Endodermal cell (in vitro differentiated cells): ENCODE data around the gene KLF18. TPM values are rescaled to one million over a fixed set of nuclear protein-coding genes. Genes with fewer than 3 reads are reported as not detected.

ENCODE experiments used
- DNase-seq: peaks from one replicate; pipeline ENCODE4 v3.0.0-alpha.2; 2017
- H3K27ac ChIP-seq: 2 replicates; pipeline ENCODE4 v1.5.1; 2013; ENCODE audit warnings: mild to moderate bottlenecking, low read depth, low read length, moderate library complexity
- H3K27me3 ChIP-seq: 2 replicates; pipeline ENCODE4 v1.6.1; 2013; ENCODE audit warnings: mild to moderate bottlenecking, low read length, moderate library complexity; ENCODE audit not compliant: insufficient read depth, control insufficient read depth, poor library complexity, severe bottlenecking
- H3K36me3 ChIP-seq: 2 replicates; pipeline ENCODE4 v1.7.0; 2013; ENCODE audit warnings: mild to moderate bottlenecking, low read length, moderate library complexity; ENCODE audit not compliant: control insufficient read depth, insufficient read depth
- H3K4me1 ChIP-seq: one replicate; pipeline ENCODE4 v1.7.0; 2013; ENCODE audit warnings: low read length; ENCODE audit not compliant: control insufficient read depth, insufficient read depth
- H3K4me3 ChIP-seq: 2 replicates; pipeline ENCODE4 v1.5.1; 2013; ENCODE audit warnings: mild to moderate bottlenecking, low read length, moderate library complexity
- H3K9ac ChIP-seq: 2 replicates; pipeline ENCODE4 v1.6.1; 2013; ENCODE audit warnings: mild to moderate bottlenecking, low read length, moderate library complexity; ENCODE audit not compliant: poor library complexity, severe bottlenecking; ENCODE audit errors: extremely low read depth
- H3K9me3 ChIP-seq: 2 replicates; pipeline ENCODE4 v1.6.1; 2013; ENCODE audit warnings: mild to moderate bottlenecking, low read length, moderate library complexity; ENCODE audit not compliant: control insufficient read depth
- H3K27ac Mint-ChIP-seq: 2 replicates; pipeline ENCODE4 v1.8.0; 2020; ENCODE audit warnings: mixed read lengths
- H3K27me3 Mint-ChIP-seq: 2 replicates; pipeline ENCODE4 v1.8.0; 2021; ENCODE audit warnings: mild to moderate bottlenecking, mixed read lengths; ENCODE audit not compliant: insufficient read depth
- H3K36me3 Mint-ChIP-seq: 2 replicates; pipeline ENCODE4 v1.8.0; 2020; ENCODE audit warnings: low read depth, mixed read lengths
- H3K4me1 Mint-ChIP-seq: 2 replicates; pipeline ENCODE4 v1.8.0; 2020; ENCODE audit warnings: mixed read lengths
- H3K4me3 Mint-ChIP-seq: 2 replicates; pipeline ENCODE4 v1.8.0; 2020; ENCODE audit warnings: mild to moderate bottlenecking, moderate library complexity, mixed read lengths
- H3K9me3 Mint-ChIP-seq: 2 replicates; pipeline ENCODE4 v1.8.0; 2020; ENCODE audit warnings: mild to moderate bottlenecking, mixed read lengths
- WGBS, 2 experiments: methylation state at CpG; one replicate each; pipeline versions ENCODE4 v1.1.5 to v1.1.7; 2013; ENCODE audit warnings: missing lambda C conversion rate in 2 of 2, mixed read lengths in 1 of 2; ENCODE audit not compliant: insufficient coverage in 1 of 2, insufficient read length in 1 of 2; 5-methylcytosine and 5-hydroxymethylcytosine counted together
- total RNA-seq, 2 donors: library from RNA; stranded (reverse); fragmentation: NEBNext Ultra II Directional in 1 of 2; extraction: Animal tissue kit (Norgen Biotek cat#: 25700) in 1 of 2; gene quantifications; 2 replicates in 1 of 2; 3 replicates in 1 of 2; pipeline ENCODE4 v1.2.1, GENCODE V29; 2021
- TF ChIP-seq, protein P1 (sequence below): fragments of 200-600 bp; sonication (generic); conservative IDR thresholded peaks from 2 replicates; pipeline ENCODE4 v1.5.0; 2021; ENCODE audit warnings: antibody characterized with exemption, mild to moderate bottlenecking

Gene KLF18
- total RNA-seq, 2 donors from 2014 or later = not detected

DNA sequence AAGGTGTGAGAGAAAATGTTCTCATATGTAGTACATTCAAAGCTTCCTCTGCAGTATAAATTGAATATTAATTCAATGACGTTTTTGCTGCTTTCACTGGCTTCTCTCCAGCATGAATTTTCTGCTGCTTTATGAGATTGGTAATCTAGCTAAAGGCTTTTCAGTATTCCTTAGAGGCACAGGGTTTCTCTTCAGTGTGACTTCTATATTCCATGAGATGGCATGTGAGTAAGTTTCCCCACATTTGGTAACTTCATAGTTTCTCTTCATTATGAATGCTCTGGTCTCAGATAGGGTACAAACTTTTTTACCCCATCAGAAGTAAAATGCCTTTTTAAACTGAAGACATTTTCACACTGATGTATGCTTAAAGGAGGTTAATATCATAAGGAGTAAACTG lies 10.4 kb upstream of the KLF18 start:
- H3K27ac ChIP-seq = no peak overlapping the region
- no peak overlapping the region for H3K9ac ChIP-seq
- H3K4me3 ChIP-seq = no peak overlapping the region
- peaks cover 3% of the 10 kb centered on the region for H3K27me3 Mint-ChIP-seq
- no peak overlapping the region for H3K4me3 Mint-ChIP-seq
- TF ChIP-seq, protein P1, sequence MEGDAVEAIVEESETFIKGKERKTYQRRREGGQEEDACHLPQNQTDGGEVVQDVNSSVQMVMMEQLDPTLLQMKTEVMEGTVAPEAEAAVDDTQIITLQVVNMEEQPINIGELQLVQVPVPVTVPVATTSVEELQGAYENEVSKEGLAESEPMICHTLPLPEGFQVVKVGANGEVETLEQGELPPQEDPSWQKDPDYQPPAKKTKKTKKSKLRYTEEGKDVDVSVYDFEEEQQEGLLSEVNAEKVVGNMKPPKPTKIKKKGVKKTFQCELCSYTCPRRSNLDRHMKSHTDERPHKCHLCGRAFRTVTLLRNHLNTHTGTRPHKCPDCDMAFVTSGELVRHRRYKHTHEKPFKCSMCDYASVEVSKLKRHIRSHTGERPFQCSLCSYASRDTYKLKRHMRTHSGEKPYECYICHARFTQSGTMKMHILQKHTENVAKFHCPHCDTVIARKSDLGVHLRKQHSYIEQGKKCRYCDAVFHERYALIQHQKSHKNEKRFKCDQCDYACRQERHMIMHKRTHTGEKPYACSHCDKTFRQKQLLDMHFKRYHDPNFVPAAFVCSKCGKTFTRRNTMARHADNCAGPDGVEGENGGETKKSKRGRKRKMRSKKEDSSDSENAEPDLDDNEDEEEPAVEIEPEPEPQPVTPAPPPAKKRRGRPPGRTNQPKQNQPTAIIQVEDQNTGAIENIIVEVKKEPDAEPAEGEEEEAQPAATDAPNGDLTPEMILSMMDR = no peak
- H3K4me1 ChIP-seq = peaks cover 2% of the 10 kb centered on the region
- H3K9me3 ChIP-seq = no peaks in the 10 kb centered on the region
- no peak overlapping the region for H3K27ac Mint-ChIP-seq
- no peak for DNase-seq
- WGBS, 2 experiments = 68% methylated on average over 1 of the region's 1 CpG; no CpG with 5 or more reads in 1 of the 2 experiments
- H3K36me3 Mint-ChIP-seq = no peaks in the 10 kb centered on the region
- H3K36me3 ChIP-seq = no peaks in the 10 kb centered on the region
- no peaks in the 10 kb centered on the region for H3K27me3 ChIP-seq
- no peaks in the 10 kb centered on the region for H3K9me3 Mint-ChIP-seq
- H3K4me1 Mint-ChIP-seq = peaks cover 2% of the 10 kb centered on the region

DNA sequence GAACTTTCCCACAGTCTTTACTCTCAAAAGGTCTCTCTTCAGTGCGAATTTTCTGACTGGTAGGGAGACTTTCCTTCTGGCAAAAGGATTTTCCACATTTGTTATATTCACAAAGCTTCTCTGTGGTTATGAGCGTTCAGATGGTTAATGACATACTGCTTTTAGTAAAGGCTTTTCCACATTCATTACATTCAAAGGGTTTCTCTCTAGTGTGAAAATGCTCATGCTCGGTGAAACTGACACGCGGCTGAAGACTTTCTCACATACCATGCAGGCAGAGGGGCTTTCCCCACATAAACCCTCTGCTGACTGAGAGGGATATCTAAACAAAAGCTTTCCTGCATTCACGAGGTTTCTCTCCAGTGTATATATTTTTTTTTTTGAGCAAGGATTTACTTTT lies 9.9 kb upstream of the KLF18 start:
- DNase-seq = no peak
- Mint-ChIP-seq H3K9me3 (no peaks in the 10 kb centered on the region), H3K36me3 (no peaks in the 10 kb centered on the region), H3K4me3 (no peak overlapping the region), H3K27me3 (peaks cover 3% of the 10 kb centered on the region), H3K27ac (no peak overlapping the region), H3K4me1 (peaks cover 2% of the 10 kb centered on the region)
- Histone ChIP-seq H3K4me3 (no peak overlapping the region), H3K36me3 (no peaks in the 10 kb centered on the region), H3K27me3 (no peaks in the 10 kb centered on the region), H3K9me3 (no peaks in the 10 kb centered on the region), H3K27ac (no peak overlapping the region), H3K9ac (no peak overlapping the region), H3K4me1 (peaks cover 2% of the 10 kb centered on the region)
- TF ChIP-seq, protein P1 = no peak
- WGBS, 2 experiments = 83 to 94% methylated on average over 3 to 5 of the region's 6 CpGs

DNA sequence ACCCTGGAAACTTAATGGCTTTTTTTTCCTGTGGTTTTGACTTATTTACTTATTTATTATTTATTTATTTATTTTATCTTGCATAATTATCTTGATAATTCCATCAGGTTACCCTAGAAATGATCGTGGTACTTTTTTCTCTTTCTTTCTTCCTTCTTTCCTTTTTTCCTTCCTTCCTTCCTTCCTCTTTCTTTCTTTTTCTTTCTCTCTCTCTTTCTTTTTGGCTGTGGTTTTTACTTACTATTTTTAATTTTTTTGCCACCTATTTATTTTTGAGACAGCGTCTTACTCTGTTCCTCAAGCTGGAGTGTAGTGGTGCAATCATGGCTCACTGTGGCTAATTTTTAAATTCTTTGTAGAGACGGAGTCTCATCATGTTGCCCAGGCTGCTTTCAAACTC lies 6.2 kb upstream of the KLF18 start:
- Histone ChIP-seq H3K27ac (no peak overlapping the region), H3K27me3 (no peaks in the 10 kb centered on the region), H3K4me1 (no peaks in the 10 kb centered on the region), H3K9me3 (peaks cover 6% of the 10 kb centered on the region), H3K36me3 (no peaks in the 10 kb centered on the region), H3K9ac (no peak overlapping the region), H3K4me3 (no peak overlapping the region)
- Mint-ChIP-seq H3K9me3 (peaks cover 17% of the 10 kb centered on the region), H3K36me3 (no peaks in the 10 kb centered on the region), H3K27me3 (peaks cover 3% of the 10 kb centered on the region), H3K27ac (no peak overlapping the region), H3K4me1 (no peaks in the 10 kb centered on the region), H3K4me3 (no peak overlapping the region)
- TF ChIP-seq, protein P1 = no peak
- DNase-seq = no peak
- 88 to 93% methylated on average over 2 to 3 of the region's 3 CpGs for WGBS, 2 experiments
